Stimulated activated naive CD4-positive, alpha-beta T cell (primary cell): ENCODE results near the gene MAT2B.

Experiments
- DNase-seq, 6 experiments: peaks; one replicate each; lab custom pipeline; 2025; lab: John Stamatoyannopoulos, UW

MAT2B gene

DNA sequence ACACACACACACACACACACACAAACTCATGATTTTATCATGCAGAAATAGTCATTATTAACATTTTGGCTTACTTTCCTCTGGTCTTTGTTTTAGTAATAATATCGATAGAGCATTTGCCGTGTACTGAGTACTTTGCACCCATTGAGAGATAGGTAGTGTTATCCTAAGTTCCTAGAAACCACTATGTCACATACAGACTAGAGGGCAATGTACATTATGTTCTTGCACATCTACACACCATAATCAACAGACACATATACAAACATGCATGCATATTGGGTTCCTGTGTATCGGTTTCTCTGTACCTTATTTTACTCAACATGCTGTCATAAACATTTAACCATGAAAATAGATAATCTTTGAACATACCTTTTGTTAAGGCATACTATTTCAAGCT is 45.7 kb downstream of the MAT2B start:
- no peak for DNase-seq

GRCh38 chr5:163552536-163552935 is 47.1 kb downstream of the MAT2B start:
- no peak for DNase-seq

DNA sequence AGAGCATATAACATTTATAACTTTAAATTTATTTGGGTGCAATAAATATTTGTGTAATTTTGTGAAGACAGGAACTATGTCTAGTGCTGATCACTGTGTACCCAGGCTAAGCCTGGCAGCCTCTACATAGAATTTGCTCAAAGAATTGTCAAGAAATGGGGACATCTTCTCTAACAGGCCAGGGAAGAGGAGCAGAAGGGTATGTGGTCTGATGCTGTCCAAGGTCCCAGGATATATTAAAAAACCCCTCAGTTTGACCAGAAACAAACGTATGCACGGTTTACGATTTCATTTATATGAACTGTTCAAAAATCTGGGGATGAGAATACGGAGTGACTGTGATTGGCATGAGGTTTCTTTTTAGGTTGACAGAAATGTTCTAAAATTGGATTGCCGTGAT is 55.9 kb downstream of the MAT2B start:
- DNase-seq, result no peak

DNA sequence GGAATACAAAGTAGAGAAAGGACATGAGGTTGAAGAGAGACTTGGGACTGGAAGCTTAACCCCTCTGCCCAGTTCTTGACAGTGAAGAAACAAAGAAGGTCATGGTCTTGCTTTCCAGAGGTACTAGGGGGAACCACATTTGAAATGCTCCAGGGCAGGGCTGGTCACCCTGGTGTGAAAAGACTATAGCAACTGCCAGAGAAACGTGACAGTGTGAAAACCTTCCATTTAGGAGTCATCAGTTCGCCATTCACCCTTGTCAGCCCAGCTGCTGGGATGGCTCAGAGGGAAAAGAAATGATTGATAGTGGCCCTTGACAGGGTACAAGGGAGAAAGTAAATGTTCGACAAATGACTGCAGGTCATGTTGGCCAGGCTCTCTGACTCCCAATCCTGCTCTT is 56.7 kb downstream of the MAT2B start:
- no peak for DNase-seq

DNA sequence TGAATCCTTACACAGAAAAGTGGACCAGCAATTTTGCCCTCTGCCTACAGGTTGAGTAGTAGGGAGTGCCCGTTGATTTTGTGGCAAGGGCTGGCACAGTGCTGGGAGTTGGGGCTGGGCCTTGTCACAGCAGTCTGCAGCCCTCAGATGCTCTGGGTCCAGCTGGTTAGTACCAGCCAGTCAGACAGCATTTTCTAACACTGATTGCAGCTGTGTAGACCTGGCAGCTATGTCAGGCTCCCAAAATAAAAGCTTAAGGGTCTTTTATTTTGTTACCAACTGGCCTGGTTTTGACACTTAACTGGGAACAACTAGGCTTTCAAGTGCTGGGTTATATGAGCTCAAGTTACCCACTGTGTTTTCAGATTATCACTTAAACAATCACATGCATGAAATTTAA is 57.7 kb downstream of the MAT2B start:
- no peak for DNase-seq

GRCh38 chr5:163563880-163564279 is 58.5 kb downstream of the MAT2B start:
- DNase-seq, result no peak

DNA sequence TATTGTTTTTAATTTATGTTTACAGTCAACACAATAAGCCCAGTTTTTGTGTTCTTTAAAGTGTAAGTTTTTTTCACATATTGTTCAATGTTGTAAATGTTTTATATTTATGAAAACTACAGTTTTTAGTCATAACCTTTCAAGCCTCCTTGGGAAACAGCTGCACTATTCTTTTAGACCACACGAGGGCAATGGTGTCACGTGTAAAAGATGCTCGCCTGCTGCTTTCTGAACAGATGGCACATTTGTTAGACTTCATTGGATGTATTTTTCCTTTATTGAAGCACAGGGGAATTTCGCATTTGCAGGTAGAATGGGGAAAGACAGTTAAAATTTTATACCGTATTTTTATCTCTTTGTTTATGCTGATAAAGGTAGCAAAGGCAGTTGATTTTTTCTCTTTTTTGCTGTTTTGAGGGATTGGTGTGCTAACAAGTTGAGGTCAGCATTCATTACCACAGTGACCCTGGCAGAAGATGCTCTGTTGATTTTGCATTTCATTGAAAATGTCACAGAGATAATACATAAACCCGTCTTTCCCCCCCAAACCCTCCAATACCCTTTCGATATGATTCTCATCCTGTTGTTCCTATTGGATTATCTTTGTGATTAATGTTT is 59.0 kb downstream of the MAT2B start:
- peak in 5 of 6 experiments; percentile 7 to 69 (median 35) for DNase-seq

DNA sequence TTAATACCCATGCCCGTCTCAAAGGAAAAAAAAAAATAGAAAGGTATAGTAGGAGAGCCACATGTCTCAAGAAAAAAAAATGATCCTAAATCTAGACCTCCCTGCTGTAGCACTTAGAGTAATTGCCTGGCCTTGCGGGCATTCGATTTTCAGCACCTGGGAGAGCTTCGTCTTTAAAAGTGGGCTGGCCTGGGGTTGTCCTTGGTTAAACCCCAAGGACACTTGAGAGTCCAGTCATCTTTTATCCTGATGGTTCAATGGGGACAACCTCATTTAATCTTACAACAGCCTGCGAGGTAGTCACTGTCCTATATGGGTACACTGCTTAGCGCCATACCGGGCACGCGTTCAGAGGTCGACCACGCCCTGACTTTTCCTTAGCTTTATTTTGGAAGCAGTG is 60.1 kb downstream of the MAT2B start:
- no peak for DNase-seq

DNA sequence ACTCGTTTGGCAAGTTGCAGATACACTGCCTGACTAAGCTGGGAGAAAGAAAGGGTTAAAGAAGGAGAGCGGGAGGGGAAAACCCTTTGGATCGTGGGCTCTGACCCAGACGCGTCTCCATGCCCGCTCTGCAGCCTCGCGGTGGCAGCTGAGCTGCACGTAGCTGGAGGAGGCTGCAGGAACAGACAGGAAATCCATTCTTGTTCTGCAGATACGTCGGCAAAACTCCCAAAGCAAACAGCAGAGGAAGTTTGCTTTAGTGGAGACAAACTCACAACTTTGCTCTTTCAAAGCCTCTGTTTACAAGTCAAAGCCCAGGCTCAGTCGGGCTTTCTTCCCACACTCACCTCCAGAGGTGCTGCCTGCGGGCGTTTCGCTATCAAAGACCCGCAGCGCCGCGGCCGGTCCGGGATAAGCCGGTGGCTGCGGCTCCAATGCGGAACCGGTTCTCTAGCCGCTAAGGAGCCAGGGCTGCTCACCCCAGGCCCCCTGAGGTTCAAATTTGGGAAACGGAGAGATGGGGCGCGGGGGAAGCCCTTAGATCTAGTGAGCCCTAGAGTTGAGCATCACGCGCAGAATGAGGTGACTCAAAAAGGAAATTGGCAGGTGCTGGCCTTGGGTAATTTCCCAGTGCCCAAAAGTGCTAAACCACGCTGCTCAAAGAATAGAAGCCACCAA is 60.7 kb downstream of the MAT2B start:
- peak in 2 of 6 experiments; percentile 4 to 5 for DNase-seq

GRCh38 chr5:163566678-163567077 is 61.3 kb downstream of the MAT2B start:
- DNase-seq, result no peak

DNA sequence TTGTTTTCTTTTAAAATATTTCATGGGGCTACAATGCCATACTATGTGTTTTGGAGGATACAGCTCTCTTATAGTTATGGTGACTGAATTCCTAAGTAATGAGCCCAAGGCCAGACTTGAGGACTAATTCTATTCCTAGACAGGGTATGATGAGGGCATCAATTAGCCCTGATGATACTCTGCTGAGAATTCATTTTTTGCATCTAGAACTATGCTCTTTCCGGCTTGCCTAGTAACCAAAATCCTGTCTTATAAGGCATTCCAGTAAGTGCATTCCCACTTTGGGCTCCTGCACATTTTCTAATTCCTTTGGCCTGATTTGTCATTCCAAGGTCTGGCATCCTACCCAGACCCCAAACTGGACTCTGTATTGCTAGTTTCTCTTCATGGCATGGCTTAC is 62.4 kb downstream of the MAT2B start:
- DNase-seq, result no peak
